HUDEP-2 (cell line): ENCODE data around the gene ARHGAP24.

Source experiments
- DNase-seq, 76 experiments: peaks; one replicate each; lab custom pipeline; 2025; ENCODE audit not compliant: unreplicated experiment in 76 of 76; lab: John Stamatoyannopoulos, UW

ARHGAP24 gene

GRCh38 chr4:85732124-85732523 is 257.2 kb downstream of the ARHGAP24 start:
- no peak for DNase-seq

- DNase-seq, result no peak
Measured at GRCh38 chr4:85733798-85734197, 258.8 kb downstream of the ARHGAP24 start.

GRCh38 chr4:85734424-85734831 is 259.5 kb downstream of the ARHGAP24 start:
- peak in 1 of 76 experiments; percentile 22 for DNase-seq

GRCh38 chr4:85736571-85736970 is 261.6 kb downstream of the ARHGAP24 start:
- no peak for DNase-seq

- no peak for DNase-seq
Measured at GRCh38 chr4:85737254-85737653, 262.3 kb downstream of the ARHGAP24 start.

GRCh38 chr4:85738721-85739120 is 263.8 kb downstream of the ARHGAP24 start:
- DNase-seq, result no peak

GRCh38 chr4:85740431-85740861 is 265.5 kb downstream of the ARHGAP24 start:
- no peak for DNase-seq

GRCh38 chr4:85741381-85741780 is 266.4 kb downstream of the ARHGAP24 start:
- DNase-seq, result no peak

GRCh38 chr4:85741921-85742591 is 267.1 kb downstream of the ARHGAP24 start:
- DNase-seq, result peak in 8 of 76 experiments; percentile 0 to 18 (median 2)

GRCh38 chr4:85744950-85745349 is 270.0 kb downstream of the ARHGAP24 start:
- no peak for DNase-seq

- DNase-seq, result no peak
Measured at GRCh38 chr4:85745939-85746338, 271.0 kb downstream of the ARHGAP24 start.

- peak in 30 of 76 experiments; percentile 0 to 62 (median 19) for DNase-seq
Measured at GRCh38 chr4:85747882-85748491, 273.0 kb downstream of the ARHGAP24 start.

GRCh38 chr4:85748654-85749053 is 273.7 kb downstream of the ARHGAP24 start:
- no peak for DNase-seq

- no peak for DNase-seq
Measured at GRCh38 chr4:85751866-85752265, 276.9 kb downstream of the ARHGAP24 start.

GRCh38 chr4:85755285-85755684 is 280.3 kb downstream of the ARHGAP24 start:
- DNase-seq, result no peak

GRCh38 chr4:85756938-85757337 is 282.0 kb downstream of the ARHGAP24 start:
- DNase-seq, result peak in 5 of 76 experiments; percentile 2 to 31 (median 5)

GRCh38 chr4:85759388-85759787 is 284.4 kb downstream of the ARHGAP24 start:
- DNase-seq, result no peak

- no peak for DNase-seq
Measured at GRCh38 chr4:85760511-85760910, 285.6 kb downstream of the ARHGAP24 start.

- no peak for DNase-seq
Measured at GRCh38 chr4:85761803-85762528, 287.0 kb downstream of the ARHGAP24 start.

- DNase-seq, result no peak
Measured at GRCh38 chr4:85762529-85762871, 287.6 kb downstream of the ARHGAP24 start.

- DNase-seq, result no peak
Measured at GRCh38 chr4:85763202-85763601, 288.3 kb downstream of the ARHGAP24 start.

GRCh38 chr4:85767649-85768048 is 292.7 kb downstream of the ARHGAP24 start:
- no peak for DNase-seq
